HG03457 (cell line): ENCODE measurements around the gene ZDHHC22.

Experiments used
- ATAC-seq: cut with Tn5 transposase; IDR thresholded peaks from one replicate; pipeline ENCODE4 v1.9.1; 2021; ENCODE audit warnings: moderate number of reproducible peaks; ENCODE audit not compliant: unreplicated experiment

Gene ZDHHC22

DNA sequence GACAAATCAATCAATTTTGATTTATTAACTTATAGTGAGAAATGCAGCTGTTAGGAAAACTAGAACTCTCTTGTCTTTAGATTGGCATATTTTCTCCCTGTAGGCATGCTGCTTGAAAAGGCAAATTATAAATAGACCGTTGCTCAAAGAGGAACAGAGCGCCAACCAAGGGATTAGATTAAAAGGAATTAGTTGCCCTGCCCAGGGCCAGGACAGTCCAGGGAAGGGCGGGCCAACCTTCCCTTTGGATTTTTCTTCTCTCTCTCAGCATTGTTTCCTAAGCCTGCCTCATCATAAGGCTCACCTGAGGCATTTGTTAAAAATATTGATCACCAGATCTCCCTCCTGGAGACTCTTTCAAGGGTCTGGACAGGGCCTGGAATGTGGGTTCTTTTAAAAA, 34.9 kb downstream of the ZDHHC22 start:
- ATAC-seq = no peak

- no peak for ATAC-seq
Observed at GRCh38 chr14:77105145-77105939, 36.2 kb downstream of the ZDHHC22 start.

DNA sequence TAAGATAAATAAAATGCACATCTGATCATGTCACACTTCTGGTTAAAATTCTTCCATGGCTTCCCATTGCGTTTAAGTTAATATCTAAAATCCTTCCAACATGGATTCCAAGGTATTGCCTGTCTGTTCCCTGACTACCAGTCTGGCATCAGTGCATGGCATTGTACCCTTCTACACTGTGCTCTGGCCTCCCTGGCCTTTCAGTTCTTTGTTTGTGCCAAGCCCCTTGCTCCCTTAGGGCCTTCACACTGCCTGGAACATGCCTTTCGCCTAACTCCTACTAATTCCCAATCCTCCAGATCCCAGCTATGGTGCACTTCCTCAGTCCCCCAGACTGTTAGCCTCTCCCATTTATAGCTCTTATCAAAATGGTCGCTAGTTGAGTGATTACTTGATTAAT, 37.2 kb downstream of the ZDHHC22 start:
- no peak for ATAC-seq

- ATAC-seq = no peak
Observed at GRCh38 chr14:77103951-77104350, 37.6 kb downstream of the ZDHHC22 start.

GRCh38 chr14:77103475-77103874, 38.1 kb downstream of the ZDHHC22 start:
- no peak for ATAC-seq

DNA sequence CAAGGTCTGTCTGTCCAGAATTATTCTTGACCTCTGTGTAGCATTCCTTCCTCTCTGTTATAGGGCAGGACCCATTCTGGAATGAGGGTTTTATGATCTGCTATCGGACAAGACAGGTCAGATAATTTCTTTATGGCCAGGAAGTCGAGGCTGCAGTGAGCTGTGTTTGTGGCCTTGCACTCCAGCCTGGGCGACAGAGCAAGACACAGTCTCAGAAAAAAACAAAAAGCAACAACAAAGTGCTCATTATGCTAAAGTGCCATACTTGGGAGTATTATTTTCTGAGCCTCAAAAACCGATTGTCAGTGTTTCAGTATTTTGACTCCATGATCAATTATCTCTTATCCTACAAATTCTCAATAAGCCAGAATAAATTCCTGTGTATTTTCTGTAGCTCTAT, 39.4 kb downstream of the ZDHHC22 start:
- no peak for ATAC-seq

DNA sequence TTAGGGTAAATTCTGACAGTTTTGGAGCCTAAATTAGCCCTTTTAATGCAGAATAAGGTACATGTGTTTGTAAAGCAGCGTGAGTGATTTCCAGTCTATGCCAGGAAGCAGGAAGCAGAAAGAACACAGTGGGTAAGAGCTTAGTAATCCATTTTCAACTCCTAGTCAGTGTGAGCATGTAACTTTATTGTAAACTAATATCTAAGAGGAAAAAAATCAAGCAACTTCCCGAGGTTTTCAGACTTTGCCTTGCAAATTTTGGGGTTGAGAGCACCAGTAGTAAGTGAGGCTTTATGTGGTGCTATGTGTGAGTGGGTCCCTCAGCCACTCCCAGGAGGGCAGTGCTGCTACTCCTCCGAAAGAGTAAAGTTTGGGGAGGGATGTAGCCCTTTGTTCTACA, 40.6 kb downstream of the ZDHHC22 start:
- no peak for ATAC-seq

- ATAC-seq = no peak
Observed at GRCh38 chr14:77099425-77100167, 42.0 kb downstream of the ZDHHC22 start.

- no peak for ATAC-seq
Observed at GRCh38 chr14:77098529-77099353, 42.9 kb downstream of the ZDHHC22 start.

GRCh38 chr14:77097700-77098528, 43.7 kb downstream of the ZDHHC22 start, which contains the start of gene CIPC:
CIPC (plus strand) TSS chr14:77098258; CDS start chr14:77105709, 7,451 bp downstream.
- peak; percentile 86 for ATAC-seq

GRCh38 chr14:77097006-77097699, 44.4 kb downstream of the ZDHHC22 start:
- no peak for ATAC-seq

GRCh38 chr14:77094672-77095284, 46.8 kb downstream of the ZDHHC22 start:
- no peak for ATAC-seq

DNA sequence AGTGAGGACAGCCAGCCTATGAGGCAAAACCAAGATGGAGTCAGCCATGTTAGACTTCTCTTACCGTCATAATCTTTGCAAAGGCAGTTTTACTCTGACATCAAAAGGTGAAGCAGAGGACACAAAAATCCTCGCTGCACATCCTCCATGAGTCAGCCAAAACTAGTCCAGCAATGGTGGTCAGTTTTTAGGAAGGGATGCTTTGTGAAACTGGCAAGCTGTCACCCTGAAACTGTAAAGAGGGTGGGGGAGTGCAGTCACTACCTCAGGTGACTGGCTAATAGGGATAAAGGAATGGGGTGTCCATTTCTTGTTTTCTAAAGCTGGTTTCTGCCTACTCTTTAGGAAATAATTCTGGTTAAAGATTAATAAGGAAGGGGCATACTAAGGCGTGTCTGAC, 48.9 kb downstream of the ZDHHC22 start:
- ATAC-seq = no peak

- ATAC-seq = no peak
Observed at GRCh38 chr14:77091518-77091917, 50.1 kb downstream of the ZDHHC22 start.

DNA sequence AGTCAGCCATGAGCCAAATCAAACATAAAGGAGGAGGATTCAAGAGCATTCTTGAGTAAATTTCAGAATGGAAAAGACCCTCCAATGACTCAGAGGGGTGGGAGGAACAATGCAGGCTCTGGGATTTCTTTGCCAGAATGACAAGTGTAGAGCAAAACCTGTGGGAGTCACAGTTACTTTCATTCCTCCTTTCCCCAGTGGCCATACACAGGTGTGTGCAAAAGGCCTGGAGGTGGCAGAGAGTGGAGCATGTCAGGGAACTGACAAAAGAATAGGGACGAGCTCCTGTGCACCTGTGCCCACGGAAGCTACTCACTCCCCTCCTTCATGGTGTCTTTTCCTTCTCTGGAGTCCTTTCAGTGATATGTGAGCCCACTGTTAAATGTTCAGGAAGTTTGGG, 52.9 kb downstream of the ZDHHC22 start:
- no peak for ATAC-seq

- no peak for ATAC-seq
Observed at GRCh38 chr14:77088219-77088618, 53.4 kb downstream of the ZDHHC22 start.

GRCh38 chr14:77087631-77088030, 54.0 kb downstream of the ZDHHC22 start:
- ATAC-seq = no peak

DNA sequence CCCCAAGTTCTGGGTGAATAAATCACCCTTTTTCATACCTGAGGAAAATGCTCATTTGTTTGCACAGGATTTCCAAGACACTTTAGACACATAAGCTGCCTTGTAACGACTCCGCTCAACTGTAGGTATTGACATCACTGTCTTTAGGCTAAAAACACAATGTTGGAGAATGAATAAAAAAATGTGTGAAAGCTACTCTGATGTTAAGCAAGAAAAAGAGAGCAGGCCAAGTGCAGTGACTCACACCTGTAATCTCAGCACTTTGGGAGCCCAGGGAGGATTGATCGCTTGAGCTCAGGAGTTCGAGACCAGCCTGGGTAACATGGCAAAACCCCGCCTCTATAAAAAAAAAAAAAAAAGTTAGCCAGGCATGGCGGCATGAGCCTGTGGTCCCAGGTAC, 54.6 kb downstream of the ZDHHC22 start:
- no peak for ATAC-seq

DNA sequence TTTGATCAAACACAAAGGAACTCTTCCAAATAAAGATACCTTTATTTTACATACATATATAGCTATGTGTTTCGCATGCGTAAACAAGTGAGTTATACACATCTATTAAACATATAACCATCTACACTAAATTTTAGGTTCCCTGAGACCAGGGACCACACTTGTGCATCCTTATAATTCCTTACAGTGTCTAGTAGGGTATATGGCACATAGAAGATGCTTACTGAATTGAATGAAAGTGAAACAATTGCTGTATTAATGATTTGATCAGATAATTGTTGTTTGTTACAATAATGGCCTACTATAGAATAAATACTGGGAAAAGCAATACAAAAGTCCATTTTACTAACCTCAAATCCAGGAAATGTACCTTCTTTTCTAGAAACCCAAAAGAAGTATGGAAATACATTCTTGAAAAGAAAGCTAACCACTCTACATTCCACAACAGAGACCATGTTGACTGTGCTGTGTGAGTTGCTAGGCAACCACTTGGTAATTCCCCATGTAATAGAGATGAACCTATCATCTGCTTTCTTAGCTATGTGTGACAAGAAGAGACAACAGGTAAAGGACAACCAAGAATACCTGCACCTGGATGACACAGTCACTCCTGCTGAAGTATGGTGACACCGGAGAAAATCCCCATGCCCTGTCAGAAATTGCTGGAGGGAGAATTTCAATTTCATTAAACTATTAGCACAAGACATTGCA, 55.4 kb downstream of the ZDHHC22 start:
- ATAC-seq = peak; percentile 44
